Activated T-cell treated with anti-CD3 and anti-CD28 coated beads for 4 hours (primary cell): ENCODE measurements around the gene SH2D6.
"Not testable (repeated sequence)": the region's sequence is repeated elsewhere in the genome, so short reads cannot be mapped to it uniquely, and the experiment has no call there.

Experiments used
- DNase-seq: peaks from one replicate; pipeline ENCODE4 v3.0.0-alpha.2; 2020

The SH2D6 gene

GRCh38 chr2:85399183-85399455 lies 19.4 kb upstream of the SH2D6 start:
- no peak for DNase-seq

- no peak for DNase-seq
Observed at GRCh38 chr2:85400023-85400422, 18.5 kb upstream of the SH2D6 start.

- no peak for DNase-seq
Observed at GRCh38 chr2:85400541-85401463, 17.7 kb upstream of the SH2D6 start.

GRCh38 chr2:85401464-85401805 lies 17.1 kb upstream of the SH2D6 start:
- no peak for DNase-seq

GRCh38 chr2:85401844-85402243 lies 16.7 kb upstream of the SH2D6 start:
- no peak for DNase-seq

- peak; percentile 40 for DNase-seq
Observed at GRCh38 chr2:85405201-85406059, 13.1 kb upstream of the SH2D6 start.

- peak; percentile 27 for DNase-seq
Observed at GRCh38 chr2:85409845-85410583, 8.5 kb upstream of the SH2D6 start, which contains the start of gene CAPG. Gene CAPG, minus strand, starts transcription at chr2:85410366. Its CDS starts 8,221 bp downstream, at chr2:85402145.

- no peak for DNase-seq
Observed at GRCh38 chr2:85410584-85411404, 7.7 kb upstream of the SH2D6 start.

GRCh38 chr2:85411405-85411748 lies 7.1 kb upstream of the SH2D6 start:
- DNase-seq = no peak

- DNase-seq = peak; percentile 36
Observed at GRCh38 chr2:85413592-85414420, 4.7 kb upstream of the SH2D6 start.

GRCh38 chr2:85414421-85414759 lies 4.1 kb upstream of the SH2D6 start:
- not testable (repeated sequence) for DNase-seq

GRCh38 chr2:85414761-85415553 lies 3.6 kb upstream of the SH2D6 start:
- no peak for DNase-seq

GRCh38 chr2:85415980-85416650 lies 2.4 kb upstream of the SH2D6 start:
- DNase-seq = no peak

- no peak for DNase-seq
Observed at GRCh38 chr2:85419009-85419675, 628 bp downstream of the SH2D6 start.

GRCh38 chr2:85420536-85421259 lies 2.2 kb downstream of the SH2D6 start:
- DNase-seq = peak; percentile 93

GRCh38 chr2:85421260-85422071 lies 3.0 kb downstream of the SH2D6 start:
- no peak for DNase-seq

- no peak for DNase-seq
Observed at GRCh38 chr2:85422072-85422457, 3.6 kb downstream of the SH2D6 start.

GRCh38 chr2:85423525-85423924 lies 5.0 kb downstream of the SH2D6 start:
- DNase-seq = no peak
